ENCODE data around the gene MS4A15.

DNA sequence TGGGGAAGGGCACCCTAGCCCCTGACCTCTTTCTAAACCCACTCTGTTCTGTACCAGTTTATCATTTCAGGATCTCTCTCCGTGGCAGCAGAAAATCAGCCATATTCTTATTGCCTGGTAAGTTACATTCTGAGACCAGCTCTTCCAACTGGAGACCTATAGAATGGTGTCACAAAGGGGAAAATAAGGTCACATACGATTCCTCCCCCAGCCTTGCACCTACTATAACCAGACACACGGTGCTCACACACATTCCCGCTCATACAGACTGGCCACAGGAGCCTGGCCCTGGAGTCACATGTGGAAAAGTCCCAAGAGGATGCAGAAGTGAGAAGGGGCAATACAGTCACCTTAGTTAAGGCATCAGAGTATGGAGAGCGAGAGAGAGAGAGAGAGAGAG lies 49.7 kb upstream of the MS4A15 start:
- no peak for TF ChIP-seq CTCF (IDR thresholded peaks at IDR 0.05; ENCODE audit: low read length)
- no peak for TF ChIP-seq EZH2 (IDR thresholded peaks at IDR 0.05; ENCODE audit: borderline replicate concordance, low read length)

Data from OCI-LY1 (cell line).